GM19035 (cell line): Measurements from ENCODE around the gene DDIAS.
"Not testable (repeated sequence)": the region's sequence is repeated elsewhere in the genome, so short reads cannot be mapped to it uniquely, and the experiment has no call there.

Source experiments
- ATAC-seq: cut with Tn5 transposase; IDR thresholded peaks from one replicate; pipeline ENCODE4 v1.9.1; 2021; ENCODE audit not compliant: unreplicated experiment

DDIAS gene

GRCh38 chr11:82901165-82901921 lies at the start of gene DDIAS:
Gene DDIAS, plus strand, starts transcription at chr11:82901736. Its CDS starts 13,003 bp downstream, at chr11:82914739.
- peak; percentile 71 for ATAC-seq

- no peak for ATAC-seq
These were observed 47.3 kb upstream of the DDIAS start for GRCh38 chr11:82854242-82854641.

GRCh38 chr11:82854916-82855315 lies 46.6 kb upstream of the DDIAS start:
- not testable (repeated sequence) for ATAC-seq

- no peak for ATAC-seq
These were observed 45.9 kb upstream of the DDIAS start for GRCh38 chr11:82855616-82856015.

GRCh38 chr11:82857145-82857544 lies 44.4 kb upstream of the DDIAS start:
- no peak for ATAC-seq

- no peak for ATAC-seq
These were observed 43.4 kb upstream of the DDIAS start for GRCh38 chr11:82858133-82858532.

GRCh38 chr11:82858556-82859091 lies 42.9 kb upstream of the DDIAS start:
- ATAC-seq: no peak

- no peak for ATAC-seq
These were observed 41.8 kb upstream of the DDIAS start for GRCh38 chr11:82859750-82860149.

GRCh38 chr11:82862379-82862778 lies 39.2 kb upstream of the DDIAS start:
- ATAC-seq: no peak

GRCh38 chr11:82863209-82863608 lies 38.3 kb upstream of the DDIAS start:
- ATAC-seq: no peak

- ATAC-seq: peak; percentile 68
These were observed 37.3 kb upstream of the DDIAS start for GRCh38 chr11:82864268-82864667.

GRCh38 chr11:82865841-82866240 lies 35.7 kb upstream of the DDIAS start:
- no peak for ATAC-seq

- ATAC-seq: no peak
These were observed 33.9 kb upstream of the DDIAS start for GRCh38 chr11:82867495-82868082.

- ATAC-seq: no peak
These were observed 31.9 kb upstream of the DDIAS start for GRCh38 chr11:82869657-82870056.

- ATAC-seq: no peak
These were observed 29.9 kb upstream of the DDIAS start for GRCh38 chr11:82871646-82872045.

- no peak for ATAC-seq
These were observed 29.0 kb upstream of the DDIAS start for GRCh38 chr11:82872377-82873150.

GRCh38 chr11:82873919-82874333 lies 27.6 kb upstream of the DDIAS start:
- ATAC-seq: no peak

GRCh38 chr11:82874646-82875523 lies 26.7 kb upstream of the DDIAS start:
- ATAC-seq: no peak

GRCh38 chr11:82883853-82884252 lies 17.7 kb upstream of the DDIAS start:
- no peak for ATAC-seq

- no peak for ATAC-seq
These were observed 12.2 kb upstream of the DDIAS start for GRCh38 chr11:82889133-82890001.
